ENCODE data around the gene SCOC.

GRCh38 chr4:140426610-140427105, 53.2 kb downstream of the SCOC start:
- TF ChIP-seq POLR2AphosphoS5 (IDR thresholded peaks at IDR 0.05; ENCODE audit: borderline replicate concordance, low read depth, low read length) = no peak
- no peak for TF ChIP-seq EZH2 (IDR thresholded peaks at IDR 0.05)
- no peak for TF ChIP-seq FOXP2 (optimal IDR thresholded peaks at IDR 0.05; ENCODE audit: control extremely low read depth, extremely low read length, insufficient read depth)

All from SK-N-MC (cell line).